ENCODE results near the gene ZNF627. TPM values are rescaled to one million over a fixed set of nuclear protein-coding genes. Genes with fewer than 3 reads are reported as not detected.
"Not testable (repeated sequence)": the region's sequence is repeated elsewhere in the genome, so short reads cannot be mapped to it uniquely, and the experiment has no call there.

ZNF627 gene
- total RNA-seq, 8 experiments from 2014 or later = 6.8 to 55.7 (median 42.5) TPM

GRCh38 chr19:11580116-11580515 lies 17.2 kb upstream of the ZNF627 start:
- Histone ChIP-seq H3K4me1 (replicated peaks in 1 of 2) (peaks cover 26 to 29% of the 10 kb centered on the region in 2 donors), H3K27ac (no peak overlapping the region), H3K4me3 (no peak overlapping the region)
- WGBS, 10 experiments = 12 to 100% (median 87%) methylated on average over 1 to 4 of the region's 4 CpGs; no CpG with 5 or more reads in 2 of the 10 experiments
- no peak for ATAC-seq (replicated peaks in 6 of 8)
- in situ Hi-C loops (cut with MboI; ENCODE audit: low pct_unique_long_range_greater_than_20kb in 2 of 9, low sequenced_read_pairs in 9 of 9, unreplicated experiment in 9 of 9) = no loop called here

- WGBS, 10 experiments = 0 to 20% (median 11%) methylated on average over 1 to 3 of the region's 3 CpGs; no CpG with 5 or more reads in 3 of the 10 experiments
- in situ Hi-C loops (cut with MboI; ENCODE audit: low pct_unique_long_range_greater_than_20kb in 2 of 9, low sequenced_read_pairs in 9 of 9, unreplicated experiment in 9 of 9) = no loop called here
- ATAC-seq (replicated peaks in 6 of 8) = peak in 7 of 8 experiments; percentile 5 to 66 (median 10)
- H3K4me1 ChIP-seq (replicated peaks in 1 of 2) = peaks cover 26 to 29% of the 10 kb centered on the region in 2 donors
- H3K27ac ChIP-seq = no peak overlapping the region
- H3K4me3 ChIP-seq = no peak overlapping the region
Observed at GRCh38 chr19:11581740-11582139, 15.5 kb upstream of the ZNF627 start.

DNA sequence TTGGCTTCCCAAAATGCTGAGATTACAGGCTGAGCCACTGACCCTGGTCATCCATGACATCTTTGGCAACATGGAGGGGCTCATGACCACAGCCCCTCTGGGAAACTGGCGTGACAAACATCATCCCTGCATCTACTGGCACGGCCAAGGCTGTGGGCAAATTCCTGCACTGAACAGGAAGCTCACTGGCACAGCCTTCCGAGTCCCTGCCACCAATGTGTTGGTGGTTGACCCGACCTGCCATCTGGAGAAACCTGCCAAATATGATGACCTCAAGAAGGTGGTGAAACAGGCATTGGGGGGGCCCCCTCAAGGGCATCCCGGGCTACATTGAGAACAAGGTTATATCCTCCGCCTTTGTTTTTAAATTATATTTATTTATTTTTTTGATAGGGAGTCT lies 11.0 kb upstream of the ZNF627 start:
- ATAC-seq (replicated peaks in 6 of 8) = no peak
- in situ Hi-C loops (cut with MboI; ENCODE audit: low pct_unique_long_range_greater_than_20kb in 2 of 9, low sequenced_read_pairs in 9 of 9, unreplicated experiment in 9 of 9) = no loop called here
- Histone ChIP-seq H3K4me1 (replicated peaks in 1 of 2) (peaks cover 6 to 10% of the 10 kb centered on the region in 2 donors), H3K27ac (no peak overlapping the region), H3K4me3 (no peak overlapping the region)
- 0 to 100% (median 62%) methylated on average over 1 to 3 of the region's 6 CpGs; no CpG with 5 or more reads in 2 of the 10 experiments for WGBS, 10 experiments

DNA sequence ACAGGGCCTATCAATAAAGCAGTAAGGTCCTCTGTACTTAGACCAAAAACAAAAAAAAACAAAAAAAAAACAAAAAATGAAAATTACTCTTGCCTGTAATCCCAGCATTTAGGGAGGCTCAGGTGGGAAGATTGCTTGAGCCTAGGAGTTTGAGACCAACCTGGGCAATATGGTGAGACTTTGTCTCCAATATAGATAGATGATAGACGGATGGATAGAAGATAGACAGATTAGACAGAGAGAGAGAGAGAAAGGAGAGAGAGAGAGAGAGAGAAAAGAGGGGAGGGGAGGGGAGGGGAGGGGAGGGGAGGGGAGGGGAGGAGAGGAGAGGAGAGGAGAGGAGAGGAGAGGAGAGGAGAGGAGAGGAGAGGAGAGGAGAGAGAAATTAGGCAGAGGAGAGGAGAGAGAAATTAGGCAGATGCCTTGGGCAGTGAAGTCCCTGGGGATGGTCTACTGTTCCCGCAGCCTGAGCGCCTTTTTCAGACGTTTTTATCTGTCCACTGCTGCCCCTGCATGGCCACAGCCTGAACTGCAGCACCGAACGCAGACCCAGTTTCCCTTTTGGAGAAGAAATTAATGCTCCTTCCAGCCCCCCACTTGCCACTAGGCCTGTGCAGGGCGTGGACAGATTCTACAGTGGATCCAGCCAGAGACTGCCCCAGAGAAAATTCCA lies 9.8 kb upstream of the ZNF627 start:
- in situ Hi-C loops (cut with MboI; ENCODE audit: low pct_unique_long_range_greater_than_20kb in 2 of 9, low sequenced_read_pairs in 9 of 9, unreplicated experiment in 9 of 9) = no loop called here
- peak overlapping the region in 1 of 2 donors; percentile 35 for H3K27ac ChIP-seq
- peak; percentile 82 to 96 (median 84) for ATAC-seq (replicated peaks in 6 of 8)
- H3K4me3 ChIP-seq = no peak overlapping the region
- peaks cover 0 to 4% of the 10 kb centered on the region in 2 donors for H3K4me1 ChIP-seq (replicated peaks in 1 of 2)
- WGBS, 10 experiments = 0 to 90% (median 71%) methylated on average over 1 of the region's 7 CpGs; no CpG with 5 or more reads in 7 of the 10 experiments

- H3K4me1 ChIP-seq (replicated peaks in 1 of 2) = peaks cover 0 to 4% of the 10 kb centered on the region in 2 donors
- peak overlapping the region in 1 of 2 donors; percentile 35 for H3K27ac ChIP-seq
- in situ Hi-C loops (cut with MboI; ENCODE audit: low pct_unique_long_range_greater_than_20kb in 2 of 9, low sequenced_read_pairs in 9 of 9, unreplicated experiment in 9 of 9) = no loop called here
- peak in 4 of 8 experiments; percentile 47 to 55 (median 51) for ATAC-seq (replicated peaks in 6 of 8)
- WGBS, 10 experiments = 10 to 95% (median 38%) methylated on average over 1 to 5 of the region's 13 CpGs; no CpG with 5 or more reads in 2 of the 10 experiments
- no peak overlapping the region for H3K4me3 ChIP-seq
Observed at GRCh38 chr19:11587975-11588631, 9.2 kb upstream of the ZNF627 start.

- no peak overlapping the region for H3K4me3 ChIP-seq
- 57 to 100% (median 84%) methylated on average over 1 to 3 of the region's 4 CpGs for WGBS, 10 experiments
- no peak overlapping the region for H3K27ac ChIP-seq
- H3K4me1 ChIP-seq (replicated peaks in 1 of 2) = peaks cover 7 to 11% of the 10 kb centered on the region in 2 donors
- in situ Hi-C loops (cut with MboI; ENCODE audit: low pct_unique_long_range_greater_than_20kb in 2 of 9, low sequenced_read_pairs in 9 of 9, unreplicated experiment in 9 of 9) = no loop called here
- ATAC-seq (replicated peaks in 6 of 8) = no peak
Observed at GRCh38 chr19:11594084-11594483, 3.2 kb upstream of the ZNF627 start.

DNA sequence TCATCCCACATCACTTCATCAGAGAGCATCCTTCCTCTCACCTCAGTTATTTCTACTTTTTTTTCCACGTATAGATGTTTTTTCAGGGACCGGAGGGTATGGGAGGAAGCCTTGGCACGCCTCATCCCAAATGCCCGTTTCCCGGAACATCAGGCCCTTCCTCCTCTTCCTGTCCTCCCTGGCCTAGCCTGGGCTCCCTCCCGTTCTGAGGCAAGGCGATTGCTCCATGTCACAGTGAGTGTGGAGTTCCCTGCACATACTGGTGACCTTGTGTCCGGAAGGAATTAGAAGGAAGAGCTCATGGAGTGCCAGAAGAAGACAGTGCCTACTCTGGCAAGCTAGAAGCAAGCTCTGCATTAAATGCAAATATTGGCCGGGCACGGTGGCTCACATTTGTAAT lies 1.1 kb upstream of the ZNF627 start:
- peak overlapping the region in 1 of 2 donors; percentile 99 for H3K27ac ChIP-seq
- no peak for ATAC-seq (replicated peaks in 6 of 8)
- H3K4me1 ChIP-seq (replicated peaks in 1 of 2) = peaks cover 7 to 17% of the 10 kb centered on the region in 2 donors
- WGBS, 10 experiments = 67 to 100% (median 93%) methylated on average over 1 to 8 of the region's 10 CpGs; no CpG with 5 or more reads in 1 of the 10 experiments
- no peak overlapping the region for H3K4me3 ChIP-seq
- in situ Hi-C loops (cut with MboI; ENCODE audit: low pct_unique_long_range_greater_than_20kb in 2 of 9, low sequenced_read_pairs in 9 of 9, unreplicated experiment in 9 of 9) = no loop called here

DNA sequence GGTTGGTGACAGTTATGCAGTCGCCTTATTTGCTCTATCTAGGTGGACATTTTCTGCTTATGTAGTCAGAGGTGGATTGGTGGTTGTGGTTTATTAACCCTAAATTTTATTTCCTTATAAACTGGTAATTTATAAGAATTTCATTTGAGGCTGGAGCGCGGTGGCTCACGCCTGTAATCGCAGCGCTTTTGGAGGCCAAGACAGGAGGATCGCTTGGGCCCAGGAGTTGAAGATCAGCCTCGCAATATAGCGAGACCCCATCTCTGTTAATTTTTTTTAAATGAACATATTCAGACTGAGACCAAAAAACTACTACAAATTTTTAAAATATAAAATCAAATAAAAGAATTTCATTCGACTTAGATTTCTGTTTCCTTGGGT lies 810 bp downstream of the ZNF627 start:
- H3K27ac ChIP-seq = peak overlapping the region; percentile 99
- in situ Hi-C loops (cut with MboI; ENCODE audit: low pct_unique_long_range_greater_than_20kb in 2 of 9, low sequenced_read_pairs in 9 of 9, unreplicated experiment in 9 of 9) = no loop called here
- 19 to 87% (median 59%) methylated on average over 3 to 10 of the region's 10 CpGs; no CpG with 5 or more reads in 1 of the 10 experiments for WGBS, 10 experiments
- peaks cover 7 to 17% of the 10 kb centered on the region in 2 donors for H3K4me1 ChIP-seq (replicated peaks in 1 of 2)
- H3K4me3 ChIP-seq = peak overlapping the region; percentile 65 to 99 (median 90)
- no peak for ATAC-seq (replicated peaks in 6 of 8)

GRCh38 chr19:11598746-11599145 lies 1.5 kb downstream of the ZNF627 start:
- peaks cover 7 to 17% of the 10 kb centered on the region in 2 donors for H3K4me1 ChIP-seq (replicated peaks in 1 of 2)
- 60 to 100% (median 100%) methylated on average over 1 to 2 of the region's 2 CpGs; no CpG with 5 or more reads in 3 of the 10 experiments for WGBS, 10 experiments
- no peak overlapping the region for H3K27ac ChIP-seq
- in situ Hi-C loops (cut with MboI; ENCODE audit: low pct_unique_long_range_greater_than_20kb in 2 of 9, low sequenced_read_pairs in 9 of 9, unreplicated experiment in 9 of 9) = no loop called here
- no peak for ATAC-seq (replicated peaks in 6 of 8)
- peak overlapping the region; percentile 65 to 99 (median 90) for H3K4me3 ChIP-seq

DNA sequence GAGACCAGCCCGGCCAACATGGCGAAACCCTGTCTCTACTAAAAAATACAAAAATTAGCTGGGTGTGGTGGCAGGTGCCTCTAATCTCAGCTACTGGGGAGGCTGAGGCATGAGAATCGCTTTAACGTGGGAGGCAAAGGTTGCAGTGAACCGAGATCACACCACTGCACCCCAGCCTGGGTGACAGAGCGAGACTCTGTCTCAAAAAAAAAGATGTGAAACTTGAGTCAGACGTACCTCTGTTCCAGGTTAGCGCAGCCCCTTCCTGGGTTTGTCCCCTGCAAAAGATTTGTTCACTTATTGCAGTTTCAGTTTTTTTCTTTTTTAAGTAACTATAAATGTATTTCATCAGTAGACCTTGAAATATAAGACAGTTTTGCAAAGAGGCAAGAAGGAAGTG lies 2.4 kb downstream of the ZNF627 start:
- ATAC-seq (replicated peaks in 6 of 8); H3K4me3 ChIP-seq; H3K27ac ChIP-seq; in situ Hi-C loops (cut with MboI; ENCODE audit: low pct_unique_long_range_greater_than_20kb in 2 of 9, low sequenced_read_pairs in 9 of 9, unreplicated experiment in 9 of 9): not testable (repeated sequence)
- WGBS, 10 experiments = 60 to 100% (median 98%) methylated on average over 1 to 7 of the region's 8 CpGs; no CpG with 5 or more reads in 1 of the 10 experiments
- H3K4me1 ChIP-seq (replicated peaks in 1 of 2) = peaks cover 7 to 17% of the 10 kb centered on the region in 2 donors

GRCh38 chr19:11606484-11606883 lies 9.2 kb downstream of the ZNF627 start:
- ATAC-seq (replicated peaks in 6 of 8) = no peak
- in situ Hi-C loops (cut with MboI; ENCODE audit: low pct_unique_long_range_greater_than_20kb in 2 of 9, low sequenced_read_pairs in 9 of 9, unreplicated experiment in 9 of 9) = no loop called here
- Histone ChIP-seq H3K4me1 (replicated peaks in 1 of 2) (no peaks in the 10 kb centered on the region), H3K4me3 (no peak overlapping the region), H3K27ac (no peak overlapping the region)
- 80 to 100% (median 91%) methylated on average over 2 to 4 of the region's 8 CpGs; no CpG with 5 or more reads in 4 of the 10 experiments for WGBS, 10 experiments

- ATAC-seq (replicated peaks in 6 of 8) = no peak
- Histone ChIP-seq H3K4me1 (replicated peaks in 1 of 2) (no peaks in the 10 kb centered on the region), H3K4me3 (no peak overlapping the region), H3K27ac (no peak overlapping the region)
- WGBS, 10 experiments = 11 to 100% (median 83%) methylated on average over 1 of the region's 1 CpG; no CpG with 5 or more reads in 3 of the 10 experiments
- in situ Hi-C loops (cut with MboI; ENCODE audit: low pct_unique_long_range_greater_than_20kb in 2 of 9, low sequenced_read_pairs in 9 of 9, unreplicated experiment in 9 of 9) = no loop called here
Observed at GRCh38 chr19:11611730-11612129, 14.4 kb downstream of the ZNF627 start.

DNA sequence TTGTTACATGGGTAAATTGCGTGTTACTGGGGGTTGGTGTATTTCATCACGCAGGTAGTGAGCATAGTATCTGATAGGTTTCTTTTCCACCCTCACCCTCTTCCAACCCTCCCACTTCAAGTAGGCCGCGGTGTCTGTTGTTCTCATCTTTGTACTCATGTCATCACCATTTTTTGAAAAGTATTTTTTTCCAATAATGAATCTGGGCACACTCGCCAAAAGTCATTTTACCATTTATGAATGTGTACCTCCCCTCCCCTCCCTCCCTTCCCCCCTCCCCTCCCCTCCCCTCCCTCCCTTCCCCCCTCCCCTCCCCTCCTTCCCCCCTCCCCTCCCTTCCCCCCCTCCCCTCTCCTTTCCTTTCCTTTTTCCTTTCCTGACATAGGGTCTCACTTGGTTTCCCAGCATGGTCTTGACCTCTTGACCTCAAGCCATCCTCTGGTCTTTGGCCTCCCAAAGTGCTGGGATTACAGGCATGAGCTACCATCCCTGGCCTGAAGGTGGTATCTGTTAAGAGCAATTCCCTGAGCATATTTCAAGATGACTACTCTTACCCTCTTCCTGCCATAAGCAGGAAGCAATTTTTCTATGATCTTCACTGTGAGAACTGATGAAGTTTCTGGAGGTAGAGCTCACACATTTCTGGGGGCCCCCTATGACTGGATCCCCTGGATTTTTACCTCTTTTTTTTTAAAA lies 15.7 kb downstream of the ZNF627 start:
- in situ Hi-C loops (cut with MboI; ENCODE audit: low pct_unique_long_range_greater_than_20kb in 2 of 9, low sequenced_read_pairs in 9 of 9, unreplicated experiment in 9 of 9) = no loop called here
- Histone ChIP-seq H3K4me1 (replicated peaks in 1 of 2) (no peaks in the 10 kb centered on the region), H3K27ac (no peak overlapping the region), H3K4me3 (no peak overlapping the region)
- 60 to 100% (median 96%) methylated on average over 1 to 4 of the region's 5 CpGs; no CpG with 5 or more reads in 3 of the 10 experiments for WGBS, 10 experiments
- ATAC-seq (replicated peaks in 6 of 8) = no peak

Measured in motor neuron (in vitro differentiated cells).